SK-N-SH (cell line): ENCODE data around the gene CFHR3.

Experiments
- EP300 ChIP-seq, 2 experiments: IDR thresholded peaks; 2 replicates each; pipeline versions ENCODE4 v1.4.0 to v1.6.1; 2012; ENCODE audit warnings: borderline replicate concordance in 1 of 2, low read depth in 1 of 2, low read length in 1 of 2
- FOXJ3 ChIP-seq: sonication (generic); formaldehyde crosslinking; IDR thresholded peaks from 2 replicates; pipeline ENCODE4 v1.5.1; 2020; ENCODE audit warnings: mild to moderate bottlenecking, missing genetic modification reagents
- JUND ChIP-seq: IDR thresholded peaks from 2 replicates; pipeline ENCODE4 v1.4.0; 2012
- NRF1 ChIP-seq: IDR thresholded peaks from 2 replicates; pipeline ENCODE4 v1.6.1; 2012; ENCODE audit warnings: low read depth, mild to moderate bottlenecking, low read length
- POLR2AphosphoS5 ChIP-seq: IDR thresholded peaks from 2 replicates; pipeline ENCODE4 v1.6.1; 2012; ENCODE audit warnings: low read depth, low read length
- RFX5 ChIP-seq: IDR thresholded peaks from 2 replicates; pipeline ENCODE4 v1.6.1; 2012; ENCODE audit warnings: mild to moderate bottlenecking, improper control_type of control experiment, low read length
- SMC3 ChIP-seq: IDR thresholded peaks from 2 replicates; pipeline ENCODE4 v1.6.1; 2012; ENCODE audit warnings: low read depth, low read length, improper control_type of control experiment
- TAF1 ChIP-seq: IDR thresholded peaks from 2 replicates; pipeline ENCODE4 v1.6.1; 2012; ENCODE audit warnings: low read depth, mild to moderate bottlenecking, low read length, moderate library complexity, borderline replicate concordance
- TEAD4 ChIP-seq: IDR thresholded peaks from 2 replicates; pipeline ENCODE4 v1.4.0; 2012; ENCODE audit warnings: mild to moderate bottlenecking, borderline replicate concordance; ENCODE audit not compliant: insufficient read depth
- YY1 ChIP-seq: IDR thresholded peaks from 2 replicates; pipeline ENCODE4 v1.4.0; 2012; ENCODE audit warnings: low read depth, mild to moderate bottlenecking
- TF ChIP-seq, protein P1 (sequence below): IDR thresholded peaks from 2 replicates; pipeline ENCODE4 v1.4.0; 2012; ENCODE audit warnings: low read depth, borderline replicate concordance
- TF ChIP-seq, protein P2 (sequence below): fragments of 200-600 bp; sonication (generic); IDR thresholded peaks from 2 replicates; pipeline ENCODE4 v1.6.1; 2017; ENCODE audit warnings: antibody characterized with exemption, mild to moderate bottlenecking, moderate library complexity
- TF ChIP-seq, protein P3 (sequence below): IDR thresholded peaks from 2 replicates; pipeline ENCODE4; 2012
- TF ChIP-seq, protein P4 (sequence below): IDR thresholded peaks from 2 replicates; pipeline ENCODE4 v1.4.0; 2012; ENCODE audit warnings: low read depth

DNA sequence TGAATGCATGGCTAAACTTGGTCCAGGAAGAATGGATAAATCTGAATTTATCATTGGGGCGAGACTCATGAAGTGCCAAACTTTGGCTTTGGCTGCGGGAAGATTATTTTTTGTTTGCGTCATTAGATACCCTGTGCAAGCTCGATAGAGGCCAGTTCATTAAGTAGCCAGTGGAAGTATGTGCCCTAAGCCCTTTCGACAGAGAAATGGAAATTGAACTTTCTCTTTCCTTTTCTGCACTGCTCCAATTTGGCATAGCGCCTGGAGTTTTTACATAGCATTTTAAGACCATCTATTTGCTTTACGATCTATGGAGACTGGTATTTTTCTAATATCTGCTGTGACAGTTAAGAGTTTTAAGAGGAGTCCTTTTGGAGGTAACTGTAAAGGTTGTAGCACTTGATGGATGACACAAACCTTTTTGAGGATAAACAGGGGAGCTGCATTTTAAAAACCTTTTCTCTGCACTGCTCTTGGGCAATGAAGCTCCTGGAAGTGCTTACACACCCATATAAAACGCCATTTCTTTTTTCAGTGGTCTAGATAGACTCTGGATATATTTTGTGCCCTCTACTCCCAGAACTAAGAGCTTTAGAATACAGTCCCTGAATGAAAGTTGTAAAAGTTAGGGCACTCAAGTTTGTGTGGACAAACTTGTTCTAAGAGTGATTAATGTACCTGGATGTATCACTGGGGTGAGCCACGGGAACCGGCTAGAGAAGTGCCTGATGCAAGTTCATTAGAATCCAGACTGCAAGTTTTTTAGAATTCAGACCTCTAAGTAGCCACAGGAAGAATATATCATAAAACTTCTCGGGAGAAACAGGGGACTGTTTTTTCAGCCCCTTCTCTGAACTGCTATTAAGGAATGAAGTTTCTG is 41.3 kb upstream of the CFHR3 start:
- TF ChIP-seq, protein P1, sequence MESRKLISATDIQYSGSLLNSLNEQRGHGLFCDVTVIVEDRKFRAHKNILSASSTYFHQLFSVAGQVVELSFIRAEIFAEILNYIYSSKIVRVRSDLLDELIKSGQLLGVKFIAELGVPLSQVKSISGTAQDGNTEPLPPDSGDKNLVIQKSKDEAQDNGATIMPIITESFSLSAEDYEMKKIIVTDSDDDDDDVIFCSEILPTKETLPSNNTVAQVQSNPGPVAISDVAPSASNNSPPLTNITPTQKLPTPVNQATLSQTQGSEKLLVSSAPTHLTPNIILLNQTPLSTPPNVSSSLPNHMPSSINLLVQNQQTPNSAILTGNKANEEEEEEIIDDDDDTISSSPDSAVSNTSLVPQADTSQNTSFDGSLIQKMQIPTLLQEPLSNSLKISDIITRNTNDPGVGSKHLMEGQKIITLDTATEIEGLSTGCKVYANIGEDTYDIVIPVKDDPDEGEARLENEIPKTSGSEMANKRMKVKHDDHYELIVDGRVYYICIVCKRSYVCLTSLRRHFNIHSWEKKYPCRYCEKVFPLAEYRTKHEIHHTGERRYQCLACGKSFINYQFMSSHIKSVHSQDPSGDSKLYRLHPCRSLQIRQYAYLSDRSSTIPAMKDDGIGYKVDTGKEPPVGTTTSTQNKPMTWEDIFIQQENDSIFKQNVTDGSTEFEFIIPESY = no peak
- TF ChIP-seq TEAD4 (no peak), JUND (no peak), FOXJ3 (CRISPR knock-in tag) (no peak), RFX5 (no peak), SMC3 (no peak), POLR2AphosphoS5 (no peak), YY1 (no peak), TAF1 (no peak), EP300 (IDR thresholded peaks at IDR 0.05; ENCODE audit: borderline replicate concordance in 1 of 2, low read depth in 1 of 2, low read length in 1 of 2) (no peak), NRF1 (no peak)
- TF ChIP-seq, protein P2, sequence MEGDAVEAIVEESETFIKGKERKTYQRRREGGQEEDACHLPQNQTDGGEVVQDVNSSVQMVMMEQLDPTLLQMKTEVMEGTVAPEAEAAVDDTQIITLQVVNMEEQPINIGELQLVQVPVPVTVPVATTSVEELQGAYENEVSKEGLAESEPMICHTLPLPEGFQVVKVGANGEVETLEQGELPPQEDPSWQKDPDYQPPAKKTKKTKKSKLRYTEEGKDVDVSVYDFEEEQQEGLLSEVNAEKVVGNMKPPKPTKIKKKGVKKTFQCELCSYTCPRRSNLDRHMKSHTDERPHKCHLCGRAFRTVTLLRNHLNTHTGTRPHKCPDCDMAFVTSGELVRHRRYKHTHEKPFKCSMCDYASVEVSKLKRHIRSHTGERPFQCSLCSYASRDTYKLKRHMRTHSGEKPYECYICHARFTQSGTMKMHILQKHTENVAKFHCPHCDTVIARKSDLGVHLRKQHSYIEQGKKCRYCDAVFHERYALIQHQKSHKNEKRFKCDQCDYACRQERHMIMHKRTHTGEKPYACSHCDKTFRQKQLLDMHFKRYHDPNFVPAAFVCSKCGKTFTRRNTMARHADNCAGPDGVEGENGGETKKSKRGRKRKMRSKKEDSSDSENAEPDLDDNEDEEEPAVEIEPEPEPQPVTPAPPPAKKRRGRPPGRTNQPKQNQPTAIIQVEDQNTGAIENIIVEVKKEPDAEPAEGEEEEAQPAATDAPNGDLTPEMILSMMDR = no peak
- TF ChIP-seq, protein P3, sequence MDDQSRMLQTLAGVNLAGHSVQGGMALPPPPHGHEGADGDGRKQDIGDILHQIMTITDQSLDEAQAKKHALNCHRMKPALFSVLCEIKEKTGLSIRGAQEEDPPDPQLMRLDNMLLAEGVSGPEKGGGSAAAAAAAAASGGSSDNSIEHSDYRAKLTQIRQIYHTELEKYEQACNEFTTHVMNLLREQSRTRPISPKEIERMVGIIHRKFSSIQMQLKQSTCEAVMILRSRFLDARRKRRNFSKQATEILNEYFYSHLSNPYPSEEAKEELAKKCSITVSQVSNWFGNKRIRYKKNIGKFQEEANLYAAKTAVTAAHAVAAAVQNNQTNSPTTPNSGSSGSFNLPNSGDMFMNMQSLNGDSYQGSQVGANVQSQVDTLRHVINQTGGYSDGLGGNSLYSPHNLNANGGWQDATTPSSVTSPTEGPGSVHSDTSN = no peak
- TF ChIP-seq, protein P4, sequence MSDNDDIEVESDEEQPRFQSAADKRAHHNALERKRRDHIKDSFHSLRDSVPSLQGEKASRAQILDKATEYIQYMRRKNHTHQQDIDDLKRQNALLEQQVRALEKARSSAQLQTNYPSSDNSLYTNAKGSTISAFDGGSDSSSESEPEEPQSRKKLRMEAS = no peak
